ENCODE results near the gene TTC34. TPM values are rescaled to one million over a fixed set of nuclear protein-coding genes. Genes with fewer than 3 reads are reported as not detected.

The TTC34 gene
- total and polyA plus RNA-seq, 2 experiments from 2014 or later, result 0.08 to 0.35 TPM

- Histone ChIP-seq H2AFZ (no peak overlapping the region), H4K20me1 (replicated peaks; ENCODE audit: insufficient read depth) (no peaks in the 10 kb centered on the region), H3F3A (replicated peaks; ENCODE audit: low read depth) (no peaks in the 10 kb centered on the region), H3K4me1 (ENCODE audit: insufficient read depth) (peaks cover 6% of the 10 kb centered on the region; the same call in 1 of the 2 replicates), H3K27me3 (ENCODE audit: insufficient read depth) (peaks cover 3% of the 10 kb centered on the region; the same call in 1 of the 2 replicates), H3K27ac (ENCODE audit: low read depth) (no peak overlapping the region), H3K4me3 (no peak overlapping the region), H3K79me2 (replicated peaks; ENCODE audit: insufficient read depth) (no peaks in the 10 kb centered on the region), H3K9me2 (ENCODE audit: insufficient read depth) (no peaks in the 10 kb centered on the region), H3K4me2 (no peak overlapping the region), H3K36me3 (ENCODE audit: insufficient read depth) (no peaks in the 10 kb centered on the region)
- no peak overlapping the region for H3K27ac Mint-ChIP-seq
- peaks cover 30% of the 10 kb centered on the region for H3K36me3 Mint-ChIP-seq (ENCODE audit: low read depth)
- DNase-seq (ENCODE audit: low spot score) (peak; percentile 33), ATAC-seq (peak; percentile 16; the same call in 2 of the 3 replicates)
- H3K4me3 Mint-ChIP-seq, result no peak overlapping the region
- H3K9me3 Mint-ChIP-seq, result peaks cover 74% of the 10 kb centered on the region
- TF ChIP-seq NANOG (IDR thresholded peaks at IDR 0.05; ENCODE audit: borderline replicate concordance), result no peak
- TF ChIP-seq, protein P1, sequence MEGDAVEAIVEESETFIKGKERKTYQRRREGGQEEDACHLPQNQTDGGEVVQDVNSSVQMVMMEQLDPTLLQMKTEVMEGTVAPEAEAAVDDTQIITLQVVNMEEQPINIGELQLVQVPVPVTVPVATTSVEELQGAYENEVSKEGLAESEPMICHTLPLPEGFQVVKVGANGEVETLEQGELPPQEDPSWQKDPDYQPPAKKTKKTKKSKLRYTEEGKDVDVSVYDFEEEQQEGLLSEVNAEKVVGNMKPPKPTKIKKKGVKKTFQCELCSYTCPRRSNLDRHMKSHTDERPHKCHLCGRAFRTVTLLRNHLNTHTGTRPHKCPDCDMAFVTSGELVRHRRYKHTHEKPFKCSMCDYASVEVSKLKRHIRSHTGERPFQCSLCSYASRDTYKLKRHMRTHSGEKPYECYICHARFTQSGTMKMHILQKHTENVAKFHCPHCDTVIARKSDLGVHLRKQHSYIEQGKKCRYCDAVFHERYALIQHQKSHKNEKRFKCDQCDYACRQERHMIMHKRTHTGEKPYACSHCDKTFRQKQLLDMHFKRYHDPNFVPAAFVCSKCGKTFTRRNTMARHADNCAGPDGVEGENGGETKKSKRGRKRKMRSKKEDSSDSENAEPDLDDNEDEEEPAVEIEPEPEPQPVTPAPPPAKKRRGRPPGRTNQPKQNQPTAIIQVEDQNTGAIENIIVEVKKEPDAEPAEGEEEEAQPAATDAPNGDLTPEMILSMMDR (conservative IDR thresholded peaks at IDR 0.05; ENCODE audit: low read depth in 2 of 2), result peak in 1 of 2 experiments; percentile 36; a peak in 2 of 4 replicates
- H3K27me3 Mint-ChIP-seq (ENCODE audit: insufficient read depth, low read depth, poor library complexity), result peaks cover 3% of the 10 kb centered on the region
- H3K4me1 Mint-ChIP-seq, result peaks cover 7% of the 10 kb centered on the region; the same call in 1 of the 3 replicates
These were observed 14.2 kb downstream of the TTC34 start for GRCh38 chr1:2787163-2787911.

DNA sequence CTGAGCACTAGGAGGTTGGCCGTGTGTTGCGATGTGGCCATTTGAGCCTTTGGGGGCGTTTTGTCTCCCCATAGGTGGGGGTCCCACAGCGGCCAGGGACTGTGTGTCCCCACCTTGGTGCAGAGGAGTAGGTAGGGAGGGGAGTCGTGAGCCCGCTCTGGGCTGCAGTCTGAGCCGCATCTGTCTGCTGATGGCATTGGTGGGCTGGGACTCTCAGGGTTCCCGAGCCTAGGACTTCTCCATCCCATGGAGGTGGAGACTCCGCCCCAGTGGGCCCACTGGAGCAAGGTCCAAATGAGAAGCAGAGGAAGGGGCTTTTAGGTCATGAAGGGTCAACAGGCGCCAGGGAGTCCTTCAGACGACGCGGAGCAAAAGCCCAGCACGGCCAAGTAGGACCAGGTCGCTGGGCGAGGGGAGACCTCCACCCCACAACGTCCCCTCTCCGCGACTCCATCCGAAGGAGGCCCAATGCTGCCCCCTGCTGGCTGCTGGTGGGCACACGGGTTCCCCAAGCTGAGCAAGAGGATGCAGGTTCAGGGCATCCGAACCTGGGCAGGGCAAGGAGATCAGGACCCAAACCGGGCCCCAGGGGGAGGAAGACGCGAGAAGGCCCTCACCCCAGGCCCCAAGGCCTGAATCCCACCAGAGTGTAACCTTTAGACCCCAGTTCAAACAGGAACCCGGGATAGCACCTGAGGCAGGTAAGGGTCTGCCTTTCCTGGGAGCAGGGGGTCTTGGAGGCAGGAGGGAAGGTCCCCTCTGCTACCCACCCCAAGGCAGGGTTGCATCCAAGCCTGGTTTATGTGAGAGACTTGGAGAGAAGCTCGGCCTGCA lies 14.9 kb downstream of the TTC34 start:
- Histone ChIP-seq H3K27me3 (ENCODE audit: insufficient read depth) (peaks cover 3% of the 10 kb centered on the region; the same call in 1 of the 2 replicates), H3K79me2 (replicated peaks; ENCODE audit: insufficient read depth) (no peaks in the 10 kb centered on the region), H3K4me1 (ENCODE audit: insufficient read depth) (peaks cover 6% of the 10 kb centered on the region; the same call in 1 of the 2 replicates), H3K9me2 (ENCODE audit: insufficient read depth) (no peaks in the 10 kb centered on the region), H3K4me3 (no peak overlapping the region), H3K27ac (ENCODE audit: low read depth) (no peak overlapping the region), H2AFZ (no peak overlapping the region), H3K36me3 (ENCODE audit: insufficient read depth) (no peaks in the 10 kb centered on the region), H3F3A (replicated peaks; ENCODE audit: low read depth) (no peaks in the 10 kb centered on the region), H3K4me2 (no peak overlapping the region), H4K20me1 (replicated peaks; ENCODE audit: insufficient read depth) (no peaks in the 10 kb centered on the region)
- Mint-ChIP-seq H3K4me1 (peaks cover 7% of the 10 kb centered on the region; the same call in 1 of the 3 replicates), H3K9me3 (peaks cover 74% of the 10 kb centered on the region), H3K4me3 (no peak overlapping the region), H3K27ac (no peak overlapping the region), H3K27me3 (ENCODE audit: insufficient read depth, low read depth, poor library complexity) (no peaks in the 10 kb centered on the region), H3K36me3 (ENCODE audit: low read depth) (peaks cover 27% of the 10 kb centered on the region)
- ATAC-seq (peak; percentile 72), DNase-seq (ENCODE audit: low spot score) (peak; percentile 78)
- TF ChIP-seq ZNF114 (CRISPR knock-in tag; IDR thresholded peaks at IDR 0.05), result no peak
- TF ChIP-seq, protein P1 (conservative IDR thresholded peaks at IDR 0.05; ENCODE audit: low read depth in 2 of 2), result peak; percentile 71 to 82
- no peak for TF ChIP-seq POLR2AphosphoS5 (IDR thresholded peaks at IDR 0.05; ENCODE audit: low read depth)
- TF ChIP-seq NANOG (IDR thresholded peaks at IDR 0.05; ENCODE audit: borderline replicate concordance), result no peak
- TF ChIP-seq ETS1 (IDR thresholded peaks at IDR 0.05), result no peak
